ENCODE data around the gene ARHGAP30.

GRCh38 chr1:161047436-161048420, 22.0 kb downstream of the ARHGAP30 start:
- TF ChIP-seq CTCF (IDR thresholded peaks at IDR 0.05) (no peak), EP300 (IDR thresholded peaks at IDR 0.05) (no peak), POLR2A (IDR thresholded peaks at IDR 0.05) (no peak)

All from tibial nerve (tissue), 4 donors.